ENCODE data around the gene RNASE1. TPM values are rescaled to one million over a fixed set of nuclear protein-coding genes. Genes with fewer than 3 reads are reported as not detected.

Gene RNASE1
- total RNA-seq, 1 experiment from 2014 or later = 6.2 TPM

- Mint-ChIP-seq H3K36me3 (no peaks in the 10 kb centered on the region), H3K9me3 (no peaks in the 10 kb centered on the region), H3K4me3 (no peak overlapping the region), H3K4me1 (peaks cover 35% of the 10 kb centered on the region), H3K27me3 (ENCODE audit: low read depth) (no peaks in the 10 kb centered on the region; the same call in 1 of the 2 replicates), H3K27ac (no peak overlapping the region)
- ChIA-PET POLR2A (no interaction called here), CTCF (interaction anchor here (0.7 to 2.4 kb wide), 2 partner anchors 12 to 50 kb away, joined by 4 to 8 read pairs; no protein-coding TSS in a partner anchor)
- ATAC-seq = no peak
- TF ChIP-seq ZSCAN18 (CRISPR knock-in tag; IDR thresholded peaks at IDR 0.05) = no peak
- no peak for TF ChIP-seq ZNF416 (CRISPR knock-in tag; IDR thresholded peaks at IDR 0.05)
- no peak for TF ChIP-seq KAT7 (CRISPR knock-in tag; IDR thresholded peaks at IDR 0.05; ENCODE audit: borderline replicate concordance)
- DNase-seq (ENCODE audit: low spot score) = no peak
Measured at GRCh38 chr14:20807304-20808161, 4.9 kb upstream of the RNASE1 start.

- no peaks in the 10 kb centered on the region for H3K9me3 Mint-ChIP-seq
- no peak for TF ChIP-seq ZNF423 (CRISPR knock-in tag; IDR thresholded peaks at IDR 0.05)
- TF ChIP-seq NR2C2 (CRISPR knock-in tag; IDR thresholded peaks at IDR 0.05) = no peak
- TF ChIP-seq SMAD3 (CRISPR knock-in tag; IDR thresholded peaks at IDR 0.05; ENCODE audit: borderline replicate concordance) = no peak
- TF ChIP-seq SMAD4 (CRISPR knock-in tag; IDR thresholded peaks at IDR 0.05) = no peak
- TF ChIP-seq ESRRA (CRISPR knock-in tag; IDR thresholded peaks at IDR 0.05; ENCODE audit: borderline replicate concordance) = no peak
- no peak for TF ChIP-seq ZNF512 (CRISPR knock-in tag; IDR thresholded peaks at IDR 0.05; ENCODE audit: borderline replicate concordance)
- TF ChIP-seq ARID4B (CRISPR knock-in tag; IDR thresholded peaks at IDR 0.05; ENCODE audit: borderline replicate concordance) = no peak
- no peak for TF ChIP-seq ATF2 (CRISPR knock-in tag; IDR thresholded peaks at IDR 0.05; ENCODE audit: borderline replicate concordance, low read depth)
- no peak for TF ChIP-seq ATF3 (CRISPR knock-in tag; conservative IDR thresholded peaks at IDR 0.05)
- no peak for TF ChIP-seq NFATC4 (CRISPR knock-in tag; IDR thresholded peaks at IDR 0.05)
- no peak for TF ChIP-seq E2F4 (CRISPR knock-in tag; IDR thresholded peaks at IDR 0.05; ENCODE audit: borderline replicate concordance, low read depth)
- TF ChIP-seq ELF4 (CRISPR knock-in tag; IDR thresholded peaks at IDR 0.05; ENCODE audit: low read depth) = no peak
- TF ChIP-seq TEAD4 (CRISPR knock-in tag; IDR thresholded peaks at IDR 0.05) = no peak
- TF ChIP-seq ERG (CRISPR knock-in tag; IDR thresholded peaks at IDR 0.05) = no peak
- TF ChIP-seq ZNF138 (CRISPR knock-in tag; conservative IDR thresholded peaks at IDR 0.05) = no peak
- TF ChIP-seq AR (CRISPR knock-in tag; IDR thresholded peaks at IDR 0.05) = no peak
Measured at GRCh38 chr14:20805485-20805884, 2.8 kb upstream of the RNASE1 start.

More at GRCh38 chr14:20805485-20805884, 2.8 kb upstream of the RNASE1 start:
- Mint-ChIP-seq H3K4me3 (no peak overlapping the region), H3K27ac (no peak overlapping the region), H3K4me1 (peaks cover 55% of the 10 kb centered on the region), H3K27me3 (ENCODE audit: low read depth) (no peaks in the 10 kb centered on the region; the same call in 1 of the 2 replicates), H3K36me3 (no peaks in the 10 kb centered on the region)
- DNase-seq (ENCODE audit: low spot score) (no peak), ATAC-seq (no peak)
- ChIA-PET CTCF (no interaction called here), POLR2A (no interaction called here)

Data from WTC11 (cell line).